ENCODE results near the gene LYPD5. TPM values are rescaled to one million over a fixed set of nuclear protein-coding genes. Genes with fewer than 3 reads are reported as not detected.

The LYPD5 gene
- total and polyA plus RNA-seq, 7 donors, result 0.60 to 10.6 (median 2.0) TPM

- 66 to 80% methylated on average over 5 of the region's 5 CpGs for WGBS, 2 donors
- no peaks in the 10 kb centered on the region for H3K36me3 ChIP-seq
- H3K4me3 ChIP-seq, result no peak overlapping the region
- intact Hi-C loops (cut with DNase I), result loop anchor here (1.0 kb wide), 1 partner anchor 28 kb away; no protein-coding TSS in a partner anchor
- peaks cover 0 to 16% (median 13%) of the 10 kb centered on the region in 4 donors for H3K4me1 ChIP-seq
- H3K27me3 ChIP-seq, result peaks cover 6 to 34% (median 31%) of the 10 kb centered on the region in 3 donors
- TF ChIP-seq POLR2A (IDR thresholded peaks at IDR 0.05), result no peak
- no peak for TF ChIP-seq CTCF (IDR thresholded peaks at IDR 0.05)
- TF ChIP-seq EP300 (IDR thresholded peaks at IDR 0.05), result no peak
- TF ChIP-seq POLR2AphosphoS5 (IDR thresholded peaks at IDR 0.05), result no peak
- no peak for DNase-seq
- peak overlapping the region in 1 of 4 donors; percentile 29 for H3K27ac ChIP-seq
- H3K9me3 ChIP-seq, result no peaks in the 10 kb centered on the region
Measured at GRCh38 chr19:43773725-43774102, 28.5 kb downstream of the LYPD5 start.

- no peak for DNase-seq
- no peak overlapping the region for H3K27ac ChIP-seq
- no peaks in the 10 kb centered on the region for H3K9me3 ChIP-seq
- 54 to 89% methylated on average over 14 of the region's 14 CpGs for WGBS, 2 donors
- intact Hi-C loops (cut with DNase I), result no loop called here
- H3K27me3 ChIP-seq, result peaks cover 4 to 7% (median 7%) of the 10 kb centered on the region in 3 donors
- no peaks in the 10 kb centered on the region for H3K36me3 ChIP-seq
- no peak for TF ChIP-seq CTCF (IDR thresholded peaks at IDR 0.05)
- no peak for TF ChIP-seq POLR2A (IDR thresholded peaks at IDR 0.05)
- TF ChIP-seq POLR2AphosphoS5 (IDR thresholded peaks at IDR 0.05), result no peak
- no peak for TF ChIP-seq EP300 (IDR thresholded peaks at IDR 0.05)
- H3K4me1 ChIP-seq, result peaks cover 0 to 8% (median 4%) of the 10 kb centered on the region in 4 donors
- no peak overlapping the region for H3K4me3 ChIP-seq
Measured at GRCh38 chr19:43769256-43769655, 33.0 kb downstream of the LYPD5 start.

GRCh38 chr19:43768273-43769050, 33.8 kb downstream of the LYPD5 start:
- TF ChIP-seq POLR2AphosphoS5 (IDR thresholded peaks at IDR 0.05) (no peak), CTCF (IDR thresholded peaks at IDR 0.05) (no peak), POLR2A (IDR thresholded peaks at IDR 0.05) (no peak), EP300 (IDR thresholded peaks at IDR 0.05) (no peak)
- intact Hi-C loops (cut with DNase I), result no loop called here
- Histone ChIP-seq H3K4me1 (peaks cover 0 to 9% (median 0%) of the 10 kb centered on the region in 4 donors), H3K27ac (no peak overlapping the region), H3K9me3 (no peaks in the 10 kb centered on the region), H3K4me3 (no peak overlapping the region), H3K36me3 (no peaks in the 10 kb centered on the region), H3K27me3 (peaks cover 0 to 6% (median 0%) of the 10 kb centered on the region in 3 donors)
- WGBS, 2 donors, result 18 to 67% methylated on average over 15 of the region's 15 CpGs
- DNase-seq, result peak; percentile 69

GRCh38 chr19:43767818-43768217, 34.4 kb downstream of the LYPD5 start:
- intact Hi-C loops (cut with DNase I), result no loop called here
- DNase-seq, result no peak
- H3K36me3 ChIP-seq, result no peaks in the 10 kb centered on the region
- H3K27me3 ChIP-seq, result no peaks in the 10 kb centered on the region
- WGBS, 2 donors, result 26 to 53% methylated on average over 1 of the region's 1 CpG
- TF ChIP-seq CTCF (IDR thresholded peaks at IDR 0.05) (no peak), EP300 (IDR thresholded peaks at IDR 0.05) (no peak), POLR2A (IDR thresholded peaks at IDR 0.05) (no peak), POLR2AphosphoS5 (IDR thresholded peaks at IDR 0.05) (no peak)
- no peak overlapping the region for H3K4me3 ChIP-seq
- no peak overlapping the region for H3K27ac ChIP-seq
- H3K4me1 ChIP-seq, result peaks cover 0 to 10% (median 0%) of the 10 kb centered on the region in 4 donors
- no peaks in the 10 kb centered on the region for H3K9me3 ChIP-seq

Data from sigmoid colon (tissue), 7 donors.